PC-3 (cell line): Measurements from ENCODE around the gene EMP3. TPM values are rescaled to one million over a fixed set of nuclear protein-coding genes. Genes with fewer than 3 reads are reported as not detected.
A peak's percentile ranks its signal among the peaks of the same experiment; 100 is the strongest.

Experiments
- ATAC-seq: fragments of 200-7000 bp; cut with Tn5 transposase; 2 replicates; pipeline ENCODE4 v1.9.1; 2020; ENCODE audit warnings: mild to moderate bottlenecking, moderate library complexity
- BruUV-seq: library from RNA; stranded (reverse); fragments of 400-500 nt; replicated peaks from 2 replicates; lab custom pipeline; 2021; lab: Mats Ljungman, UMichigan
- CTCF ChIA-PET: fragments of 300-600 bp; sonication (Branson Sonifier 250); formaldehyde crosslinking; loops from one replicate; lab custom pipeline; 2022; ENCODE audit warnings: antibody characterized with exemption; lab: Charles Lee
- POLR2A ChIA-PET: fragments of 300-600 bp; sonication (Branson Sonifier 250); formaldehyde crosslinking; loops from one replicate; lab custom pipeline; 2022; ENCODE audit warnings: antibody characterized with exemption; ENCODE audit not compliant: unreplicated experiment; lab: Charles Lee
- DNase-seq: peaks from one replicate; pipeline ENCODE4 v3.0.0-alpha.2; 2015
- H2AFZ ChIP-seq: fragments of 300-600 bp; sonication (generic); 2 replicates; pipeline ENCODE4 v1.6.0; 2016; ENCODE audit warnings: antibody characterized with exemption, low read length
- H3F3A ChIP-seq: fragments of 300-600 bp; sonication (generic); one replicate; pipeline ENCODE4 v1.6.0; 2017; ENCODE audit warnings: antibody characterized with exemption, low read length, control low read depth, mild to moderate bottlenecking; ENCODE audit not compliant: unreplicated experiment
- H3K27ac ChIP-seq: fragments of 300-600 bp; sonication (generic); 2 replicates; pipeline ENCODE4 v1.5.1; 2016; ENCODE audit warnings: mild to moderate bottlenecking, low read length
- H3K27me3 ChIP-seq: fragments of 300-600 bp; sonication (generic); 2 replicates; pipeline ENCODE4 v1.6.1; 2016; ENCODE audit warnings: low read length, mixed read lengths
- H3K36me3 ChIP-seq: fragments of 300-600 bp; sonication (generic); 2 replicates; pipeline ENCODE4 v1.6.1; 2016; ENCODE audit warnings: low read depth, mixed run types, low read length, mixed read lengths
- H3K4me1 ChIP-seq: fragments of 300-600 bp; sonication (generic); 2 replicates; pipeline ENCODE4 v1.5.1; 2016; ENCODE audit warnings: low read length; ENCODE audit not compliant: insufficient read depth
- H3K4me2 ChIP-seq: fragments of 300-600 bp; sonication (generic); 2 replicates; pipeline ENCODE4 v1.6.0; 2016; ENCODE audit warnings: low read length
- H3K4me3 ChIP-seq: fragments of 300-600 bp; sonication (generic); 2 replicates; pipeline ENCODE4 v1.5.1; 2016; ENCODE audit warnings: mild to moderate bottlenecking, low read length, mixed read lengths
- H3K79me2 ChIP-seq: fragments of 300-600 bp; sonication (generic); 2 replicates; pipeline ENCODE4 v1.6.1; 2017; ENCODE audit warnings: low read length, mixed read lengths
- H3K9ac ChIP-seq: fragments of 300-600 bp; sonication (generic); 2 replicates; pipeline ENCODE4 v1.6.0; 2016; ENCODE audit warnings: mild to moderate bottlenecking, low read length
- H3K9me2 ChIP-seq: fragments of 300-600 bp; sonication (generic); replicated peaks from 2 replicates; pipeline ENCODE4 v1.6.1; 2016; ENCODE audit warnings: mixed run types, low read length, mixed read lengths
- H3K9me3 ChIP-seq: fragments of 300-600 bp; sonication (generic); 2 replicates; pipeline ENCODE4 v1.6.1; 2016; ENCODE audit warnings: low read length, mixed read lengths
- H4K20me1 ChIP-seq: fragments of 300-600 bp; sonication (generic); 2 replicates; pipeline ENCODE4 v1.6.1; 2016; ENCODE audit warnings: low read length, mixed read lengths
- CTCF ChIP-seq: fragments of 300-600 bp; sonication (generic); conservative IDR thresholded peaks from 2 replicates; pipeline ENCODE4 v1.5.1; 2017; ENCODE audit warnings: antibody characterized with exemption, low read depth, mild to moderate bottlenecking, low read length
- EZH2 ChIP-seq: fragments of 300-600 bp; sonication (generic); IDR thresholded peaks from one replicate; pipeline ENCODE4 v1.6.1; 2017; ENCODE audit warnings: antibody characterized with exemption, mild to moderate bottlenecking, low read length; ENCODE audit not compliant: unreplicated experiment
- EZH2phosphoT487 ChIP-seq: fragments of 300-600 bp; sonication (generic); IDR thresholded peaks from 2 replicates; pipeline ENCODE4 v1.6.1; 2018; ENCODE audit warnings: mild to moderate bottlenecking, antibody characterized with exemption, low read length, borderline replicate concordance
- intact Hi-C: fragments of 100-400 bp; cut with micrococcal nuclease; formaldehyde crosslinking; loops from 2 replicates; pipeline ENCODE4 v1.9.0; 2023
- total RNA-seq: library from RNA; depleted of rRNA; stranded (reverse); fragments of >200 nt; gene quantifications from 2 replicates; pipeline ENCODE4 v1.2.3, GENCODE V29; 2014

EMP3 gene
- total RNA-seq, 1 experiment from 2014 or later = 31.9 TPM

- Histone ChIP-seq H3K9me2 (no peaks in the 10 kb centered on the region), H3K27me3 (no peaks in the 10 kb centered on the region), H3K27ac (no peak overlapping the region), H4K20me1 (no peaks in the 10 kb centered on the region), H3K4me1 (peaks cover 5% of the 10 kb centered on the region), H3K9ac (no peak overlapping the region), H3K9me3 (no peaks in the 10 kb centered on the region), H3F3A (no peaks in the 10 kb centered on the region), H3K36me3 (no peaks in the 10 kb centered on the region; the same call in 1 of the 2 replicates), H3K79me2 (no peaks in the 10 kb centered on the region), H3K4me2 (no peak overlapping the region), H3K4me3 (no peak overlapping the region), H2AFZ (no peak overlapping the region)
- peak; percentile 89 for DNase-seq
- peak; percentile 87 for ATAC-seq
- intact Hi-C loops = no loop called here
- TF ChIP-seq CTCF (no peak), EZH2phosphoT487 (no peak), EZH2 (no peak)
- BruUV-seq = no TSS peak
- ChIA-PET CTCF (interaction anchor here (0.6 to 1.0 kb wide), 2 partner anchors 40 to 41 kb away, joined by 5 to 6 read pairs; no protein-coding TSS in a partner anchor), POLR2A (no interaction called here)
Measured at GRCh38 chr19:48292798-48293197, 32.6 kb upstream of the EMP3 start.

- no peak overlapping the region for H2AFZ ChIP-seq
- POLR2A ChIA-PET = no interaction called here
Measured at GRCh38 chr19:48295458-48295857, 29.9 kb upstream of the EMP3 start.

More at GRCh38 chr19:48295458-48295857, 29.9 kb upstream of the EMP3 start:
- no peaks in the 10 kb centered on the region for H3K79me2 ChIP-seq
- H3K27ac ChIP-seq = no peak overlapping the region
- peaks cover 5% of the 10 kb centered on the region for H3K4me1 ChIP-seq
- no peak overlapping the region for H3K4me2 ChIP-seq
- no peaks in the 10 kb centered on the region for H4K20me1 ChIP-seq
- intact Hi-C loops = no loop called here
- H3K36me3 ChIP-seq = no peaks in the 10 kb centered on the region; the same call in 1 of the 2 replicates
- TF ChIP-seq CTCF (no peak), EZH2phosphoT487 (no peak), EZH2 (no peak)
- no peak for ATAC-seq
- no peaks in the 10 kb centered on the region for H3K9me2 ChIP-seq
- CTCF ChIA-PET = no interaction called here
- no peak for DNase-seq
- H3F3A ChIP-seq = no peaks in the 10 kb centered on the region
- no peaks in the 10 kb centered on the region for H3K27me3 ChIP-seq
- BruUV-seq = no TSS peak
- H3K9me3 ChIP-seq = no peaks in the 10 kb centered on the region
- H3K9ac ChIP-seq = no peak overlapping the region
- H3K4me3 ChIP-seq = no peak overlapping the region
